GM13977 (cell line): Measurements from ENCODE around the gene NUP133.
A peak's percentile ranks its signal among the peaks of the same experiment; 100 is the strongest.

Source experiments
- DNase-seq: peaks from one replicate; pipeline ENCODE4 v3.0.0; 2012; ENCODE audit warnings: low spot score
- in situ Hi-C: fragments of 300-500 bp; cut with MboI; formaldehyde crosslinking; loops from one replicate; pipeline ENCODE4 v1.12.0; 2022; ENCODE audit warnings: low sequenced_read_pairs, low pct_unique_long_range_greater_than_20kb, mixed read lengths, inconsistent platforms; ENCODE audit not compliant: unreplicated experiment
- TF ChIP-seq, protein P1 (sequence below): IDR thresholded peaks from 2 replicates; pipeline ENCODE4 v1.5.1; 2012; ENCODE audit warnings: mild to moderate bottlenecking, control low read depth; ENCODE audit not compliant: insufficient read depth; ENCODE audit errors: extremely low read depth, missing control alignments

The NUP133 gene

DNA sequence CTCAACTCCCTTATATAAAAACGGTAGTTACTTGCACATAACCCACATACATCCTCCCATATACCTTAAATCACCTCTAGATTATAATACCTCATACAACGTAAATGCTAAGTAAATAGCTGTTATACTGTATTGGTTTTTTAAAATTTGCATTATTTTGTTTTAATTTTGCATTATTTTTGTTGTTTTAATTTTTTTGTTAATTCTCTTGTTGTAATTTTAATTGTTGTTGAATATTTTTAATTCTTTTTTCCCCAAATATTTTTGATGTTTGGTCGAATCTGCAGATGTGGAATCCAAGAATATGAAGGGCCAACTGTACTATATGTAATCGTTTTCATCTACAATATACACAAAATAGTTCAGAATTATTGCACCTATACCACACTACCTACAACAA is 50.7 kb downstream of the NUP133 start:
- TF ChIP-seq, protein P1, sequence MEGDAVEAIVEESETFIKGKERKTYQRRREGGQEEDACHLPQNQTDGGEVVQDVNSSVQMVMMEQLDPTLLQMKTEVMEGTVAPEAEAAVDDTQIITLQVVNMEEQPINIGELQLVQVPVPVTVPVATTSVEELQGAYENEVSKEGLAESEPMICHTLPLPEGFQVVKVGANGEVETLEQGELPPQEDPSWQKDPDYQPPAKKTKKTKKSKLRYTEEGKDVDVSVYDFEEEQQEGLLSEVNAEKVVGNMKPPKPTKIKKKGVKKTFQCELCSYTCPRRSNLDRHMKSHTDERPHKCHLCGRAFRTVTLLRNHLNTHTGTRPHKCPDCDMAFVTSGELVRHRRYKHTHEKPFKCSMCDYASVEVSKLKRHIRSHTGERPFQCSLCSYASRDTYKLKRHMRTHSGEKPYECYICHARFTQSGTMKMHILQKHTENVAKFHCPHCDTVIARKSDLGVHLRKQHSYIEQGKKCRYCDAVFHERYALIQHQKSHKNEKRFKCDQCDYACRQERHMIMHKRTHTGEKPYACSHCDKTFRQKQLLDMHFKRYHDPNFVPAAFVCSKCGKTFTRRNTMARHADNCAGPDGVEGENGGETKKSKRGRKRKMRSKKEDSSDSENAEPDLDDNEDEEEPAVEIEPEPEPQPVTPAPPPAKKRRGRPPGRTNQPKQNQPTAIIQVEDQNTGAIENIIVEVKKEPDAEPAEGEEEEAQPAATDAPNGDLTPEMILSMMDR = no peak
- in situ Hi-C loops = no loop called here
- DNase-seq = no peak

DNA sequence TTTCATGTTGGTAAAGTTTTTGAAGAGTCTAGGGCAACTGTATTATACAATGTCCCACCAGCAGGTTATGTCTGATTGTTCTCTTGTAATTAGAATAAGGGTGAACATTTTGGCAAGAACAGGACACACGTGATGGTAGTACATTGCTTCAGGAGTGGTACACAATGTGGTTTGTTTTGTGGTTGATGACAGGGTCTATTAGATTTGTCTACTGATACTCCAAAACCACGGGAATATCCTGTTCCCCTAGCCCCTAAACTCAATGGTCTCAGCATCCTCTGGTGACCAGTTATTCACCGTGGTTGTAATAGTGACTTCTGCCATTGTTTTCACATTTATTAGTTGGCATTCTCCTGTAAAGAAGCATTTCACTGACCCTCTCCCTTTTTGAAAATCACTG is 52.1 kb downstream of the NUP133 start:
- in situ Hi-C loops = no loop called here
- DNase-seq = no peak
- TF ChIP-seq, protein P1 = no peak

DNA sequence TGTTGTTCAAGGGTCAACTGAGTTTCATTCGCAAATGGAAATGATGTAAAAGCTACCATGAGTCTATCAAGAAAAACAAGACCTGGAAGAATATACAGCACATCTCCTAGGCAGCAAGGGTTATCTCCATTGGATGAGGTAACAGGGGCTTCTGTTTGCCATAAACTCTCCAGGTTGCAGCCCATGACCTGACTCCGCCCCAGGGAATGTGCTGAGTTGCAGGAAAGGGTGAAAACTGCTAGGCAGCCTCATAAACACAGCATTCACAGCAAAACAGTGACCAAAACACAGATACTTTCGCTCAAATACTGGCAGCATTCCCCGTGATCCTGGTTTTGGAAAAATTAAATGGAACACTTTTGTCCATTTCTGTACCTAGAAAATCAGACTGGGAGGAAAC is 54.1 kb downstream of the NUP133 start:
- in situ Hi-C loops = no loop called here
- TF ChIP-seq, protein P1 = no peak
- DNase-seq = no peak

DNA sequence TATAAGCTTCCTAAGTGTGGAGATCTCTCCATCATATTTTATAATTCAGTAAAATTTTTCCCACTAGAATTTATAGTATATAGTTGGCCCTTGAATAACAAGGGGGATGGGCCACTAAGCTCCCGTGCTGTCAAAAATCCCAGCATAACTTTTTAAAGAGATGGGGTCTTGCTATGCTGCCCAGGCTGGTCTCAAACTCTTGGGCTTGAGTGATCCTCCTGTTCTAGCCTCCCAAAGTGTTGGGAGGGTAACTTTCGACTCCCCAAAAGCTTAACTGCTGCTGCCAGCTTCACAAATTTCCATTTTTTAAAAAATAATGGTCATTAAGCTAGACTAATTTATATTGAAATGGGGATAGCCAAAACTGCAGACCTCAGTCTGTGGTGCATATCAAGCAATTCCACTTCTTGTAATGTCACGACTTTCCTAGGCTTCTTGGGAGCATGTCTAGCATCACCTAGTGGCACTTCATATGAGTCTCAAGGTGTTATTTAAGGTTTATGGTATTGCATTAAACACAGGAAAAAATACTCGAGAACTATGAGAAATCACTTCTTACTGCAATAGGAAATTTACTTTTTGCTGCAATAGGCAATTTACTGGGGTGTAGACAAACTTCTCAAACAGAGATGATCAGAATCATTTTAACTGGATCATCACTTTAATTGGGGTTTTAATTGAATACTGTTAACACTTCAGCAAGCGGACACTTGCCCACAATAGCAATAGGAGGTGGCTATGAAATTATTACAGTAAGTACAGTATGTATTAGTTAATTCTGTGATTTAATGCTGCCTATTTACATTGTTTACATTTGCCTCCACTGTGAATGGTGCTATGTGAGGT is 55.0 kb downstream of the NUP133 start:
- in situ Hi-C loops = no loop called here
- TF ChIP-seq, protein P1 = peak; percentile 47
- no peak for DNase-seq

DNA sequence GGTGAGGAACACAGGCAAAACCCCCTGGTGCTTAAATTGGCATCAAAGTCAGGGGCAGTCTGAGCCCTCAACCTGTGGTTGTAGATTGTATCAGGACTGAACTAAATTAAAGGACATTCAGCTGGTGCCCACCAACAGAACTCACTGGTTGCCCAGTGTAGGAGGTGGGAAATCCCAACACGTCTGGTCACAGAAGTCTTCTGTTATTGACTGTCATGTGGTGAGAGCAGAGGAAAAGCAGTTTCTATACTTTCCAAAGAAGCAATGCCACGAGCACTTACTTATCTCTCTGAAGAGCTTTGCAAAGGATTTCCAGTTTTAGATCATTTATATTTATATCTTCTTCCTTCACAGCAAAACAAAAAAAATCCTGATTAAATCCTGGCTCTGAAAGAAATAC is 59.3 kb downstream of the NUP133 start:
- no peak for DNase-seq
- TF ChIP-seq, protein P1 = no peak
- in situ Hi-C loops = no loop called here

DNA sequence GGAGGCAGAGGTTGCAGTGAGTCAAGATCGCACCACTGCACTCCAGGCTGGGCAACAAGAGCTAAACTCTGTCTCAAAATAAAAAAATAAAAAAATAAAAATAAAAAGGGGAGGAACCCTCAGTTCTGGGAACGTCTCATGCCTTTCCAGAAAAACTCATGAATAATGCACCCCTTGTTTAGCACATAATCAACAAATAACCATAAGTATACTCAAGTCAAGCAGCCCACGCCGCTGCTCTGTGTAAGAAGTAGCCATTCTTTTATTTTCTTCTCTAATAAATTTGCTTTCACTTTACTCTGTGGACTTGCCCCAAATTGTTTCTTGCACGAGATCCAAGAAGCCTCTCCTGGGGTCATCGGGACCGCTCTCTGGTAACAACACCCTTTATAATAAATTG is 59.8 kb downstream of the NUP133 start:
- DNase-seq = no peak
- in situ Hi-C loops = no loop called here
- TF ChIP-seq, protein P1 = no peak
